ENCODE results near the gene FILIP1.

GRCh38 chr6:75282706-75283105 lies 210.9 kb downstream of the FILIP1 start:
- TF ChIP-seq POLR2A (IDR thresholded peaks at IDR 0.05; ENCODE audit: low read depth, low read length): no peak
- TF ChIP-seq, protein P1, sequence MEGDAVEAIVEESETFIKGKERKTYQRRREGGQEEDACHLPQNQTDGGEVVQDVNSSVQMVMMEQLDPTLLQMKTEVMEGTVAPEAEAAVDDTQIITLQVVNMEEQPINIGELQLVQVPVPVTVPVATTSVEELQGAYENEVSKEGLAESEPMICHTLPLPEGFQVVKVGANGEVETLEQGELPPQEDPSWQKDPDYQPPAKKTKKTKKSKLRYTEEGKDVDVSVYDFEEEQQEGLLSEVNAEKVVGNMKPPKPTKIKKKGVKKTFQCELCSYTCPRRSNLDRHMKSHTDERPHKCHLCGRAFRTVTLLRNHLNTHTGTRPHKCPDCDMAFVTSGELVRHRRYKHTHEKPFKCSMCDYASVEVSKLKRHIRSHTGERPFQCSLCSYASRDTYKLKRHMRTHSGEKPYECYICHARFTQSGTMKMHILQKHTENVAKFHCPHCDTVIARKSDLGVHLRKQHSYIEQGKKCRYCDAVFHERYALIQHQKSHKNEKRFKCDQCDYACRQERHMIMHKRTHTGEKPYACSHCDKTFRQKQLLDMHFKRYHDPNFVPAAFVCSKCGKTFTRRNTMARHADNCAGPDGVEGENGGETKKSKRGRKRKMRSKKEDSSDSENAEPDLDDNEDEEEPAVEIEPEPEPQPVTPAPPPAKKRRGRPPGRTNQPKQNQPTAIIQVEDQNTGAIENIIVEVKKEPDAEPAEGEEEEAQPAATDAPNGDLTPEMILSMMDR (conservative IDR thresholded peaks at IDR 0.05; ENCODE audit: low read depth, low read length): no peak

Data from IMR-90 (cell line).